Neural progenitor cell (in vitro differentiated cells): ENCODE measurements around the gene TACR2. TPM values are rescaled to one million over a fixed set of nuclear protein-coding genes. Genes with fewer than 3 reads are reported as not detected.

Experiments used
- DNase-seq: peaks from one replicate; pipeline ENCODE4 v3.0.0-alpha.2; 2016; ENCODE audit warnings: low spot score
- H2AFZ ChIP-seq: fragments of 200-600 bp; sonication (generic); replicated peaks from 2 replicates; pipeline ENCODE4 v1.6.1; 2016; ENCODE audit warnings: antibody characterized with exemption
- H3F3A ChIP-seq: fragments of 200-600 bp; sonication (generic); 2 replicates; pipeline ENCODE4 v1.6.1; 2016; ENCODE audit warnings: antibody characterized with exemption, low read depth
- H3K27ac ChIP-seq: fragments of 200-600 bp; sonication (generic); 2 replicates; pipeline ENCODE4 v1.5.1; 2016; ENCODE audit warnings: mild to moderate bottlenecking
- H3K27me3 ChIP-seq: fragments of 200-600 bp; sonication (generic); 2 replicates; pipeline ENCODE4 v1.6.1; 2016; ENCODE audit warnings: mild to moderate bottlenecking, moderate library complexity
- H3K36me3 ChIP-seq: fragments of 200-600 bp; sonication (generic); 2 replicates; pipeline ENCODE4 v1.5.1; 2016
- H3K4me1 ChIP-seq: fragments of 200-600 bp; sonication (generic); 2 replicates; pipeline ENCODE4 v1.6.1; 2016; ENCODE audit warnings: mixed run types
- H3K4me2 ChIP-seq: fragments of 200-600 bp; sonication (generic); 2 replicates; pipeline ENCODE4 v1.6.1; 2016
- H3K4me3 ChIP-seq: fragments of 200-600 bp; sonication (generic); 2 replicates; pipeline ENCODE4 v1.5.1; 2016
- H3K79me2 ChIP-seq: fragments of 200-600 bp; sonication (generic); 2 replicates; pipeline ENCODE4 v1.6.1; 2016; ENCODE audit warnings: low read depth
- H3K9ac ChIP-seq: fragments of 200-600 bp; sonication (generic); 2 replicates; pipeline ENCODE4 v1.6.1; 2016
- H3K9me3 ChIP-seq: fragments of 200-600 bp; sonication (generic); 2 replicates; pipeline ENCODE4 v1.5.1; 2016; ENCODE audit warnings: low read depth
- H4K20me1 ChIP-seq: fragments of 200-600 bp; sonication (generic); 2 replicates; pipeline ENCODE4 v1.6.1; 2016; ENCODE audit warnings: low read depth
- H3K27ac Mint-ChIP-seq: 3 replicates; pipeline ENCODE4 v1.8.0; 2021; ENCODE audit warnings: mixed read lengths
- H3K27me3 Mint-ChIP-seq: 2 replicates; pipeline ENCODE4 v1.8.0; 2022; ENCODE audit warnings: low read depth, mild to moderate bottlenecking, inconsistent platforms, moderate library complexity, mixed read lengths; ENCODE audit not compliant: insufficient read depth
- H3K36me3 Mint-ChIP-seq: 3 replicates; pipeline ENCODE4 v1.8.0; 2021; ENCODE audit warnings: mixed read lengths
- H3K4me1 Mint-ChIP-seq: 3 replicates; pipeline ENCODE4 v1.8.0; 2021; ENCODE audit warnings: mixed read lengths
- H3K4me3 Mint-ChIP-seq: 3 replicates; pipeline ENCODE4 v1.8.0; 2021; ENCODE audit warnings: mild to moderate bottlenecking, moderate library complexity, mixed read lengths
- H3K9me3 Mint-ChIP-seq: 3 replicates; pipeline ENCODE4 v1.8.0; 2020; ENCODE audit warnings: mixed read lengths
- EZH2 ChIP-seq: fragments of 200-600 bp; sonication (generic); IDR thresholded peaks from 2 replicates; pipeline ENCODE4 v1.6.1; 2017; ENCODE audit warnings: antibody characterized with exemption, mild to moderate bottlenecking, moderate library complexity
- EZH2phosphoT487 ChIP-seq: fragments of 200-600 bp; sonication (generic); IDR thresholded peaks from 2 replicates; pipeline ENCODE4 v1.6.1; 2017; ENCODE audit warnings: antibody characterized with exemption
- total RNA-seq: library from RNA; depleted of rRNA; stranded (reverse); fragments of >200 nt; gene quantifications from 2 replicates; pipeline ENCODE4 v1.2.3, GENCODE V29; 2015; ENCODE audit warnings: low replicate concordance
- TF ChIP-seq, protein P1 (sequence below): fragments of 200-600 bp; sonication (generic); IDR thresholded peaks from 2 replicates; pipeline ENCODE4 v1.5.1; 2017; ENCODE audit warnings: antibody characterized with exemption, mild to moderate bottlenecking

Gene TACR2
- total RNA-seq, 1 donor from 2014 or later, result not detected

DNA sequence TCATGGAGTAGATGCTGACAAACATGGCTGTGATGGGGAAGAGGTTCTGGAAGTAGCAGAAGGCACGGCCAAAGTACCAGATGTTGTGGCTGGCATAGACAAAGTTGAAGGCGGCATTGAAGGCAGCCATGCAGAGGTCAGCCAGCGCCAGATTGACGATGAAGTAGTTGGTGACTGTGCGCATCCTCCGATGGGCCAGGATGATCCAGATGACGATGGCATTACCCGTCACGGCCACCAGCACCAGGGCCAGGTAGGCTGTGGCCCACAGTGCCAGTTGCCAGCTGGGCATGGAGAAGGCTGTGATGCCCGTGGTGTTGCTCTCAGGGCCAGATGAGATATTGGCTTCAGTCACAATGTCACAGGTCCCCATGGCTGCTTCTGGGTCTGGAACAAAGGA is 767 bp downstream of the TACR2 start:
- H3K4me3 ChIP-seq, result no peak overlapping the region
- H3K36me3 ChIP-seq, result no peaks in the 10 kb centered on the region
- no peaks in the 10 kb centered on the region for H4K20me1 ChIP-seq
- no peak overlapping the region for H3K4me3 Mint-ChIP-seq
- H2AFZ ChIP-seq, result no peak overlapping the region
- TF ChIP-seq EZH2phosphoT487 (no peak), EZH2 (no peak)
- TF ChIP-seq, protein P1, sequence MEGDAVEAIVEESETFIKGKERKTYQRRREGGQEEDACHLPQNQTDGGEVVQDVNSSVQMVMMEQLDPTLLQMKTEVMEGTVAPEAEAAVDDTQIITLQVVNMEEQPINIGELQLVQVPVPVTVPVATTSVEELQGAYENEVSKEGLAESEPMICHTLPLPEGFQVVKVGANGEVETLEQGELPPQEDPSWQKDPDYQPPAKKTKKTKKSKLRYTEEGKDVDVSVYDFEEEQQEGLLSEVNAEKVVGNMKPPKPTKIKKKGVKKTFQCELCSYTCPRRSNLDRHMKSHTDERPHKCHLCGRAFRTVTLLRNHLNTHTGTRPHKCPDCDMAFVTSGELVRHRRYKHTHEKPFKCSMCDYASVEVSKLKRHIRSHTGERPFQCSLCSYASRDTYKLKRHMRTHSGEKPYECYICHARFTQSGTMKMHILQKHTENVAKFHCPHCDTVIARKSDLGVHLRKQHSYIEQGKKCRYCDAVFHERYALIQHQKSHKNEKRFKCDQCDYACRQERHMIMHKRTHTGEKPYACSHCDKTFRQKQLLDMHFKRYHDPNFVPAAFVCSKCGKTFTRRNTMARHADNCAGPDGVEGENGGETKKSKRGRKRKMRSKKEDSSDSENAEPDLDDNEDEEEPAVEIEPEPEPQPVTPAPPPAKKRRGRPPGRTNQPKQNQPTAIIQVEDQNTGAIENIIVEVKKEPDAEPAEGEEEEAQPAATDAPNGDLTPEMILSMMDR, result no peak
- no peaks in the 10 kb centered on the region for H3K4me1 ChIP-seq
- H3K9me3 ChIP-seq, result no peaks in the 10 kb centered on the region
- no peaks in the 10 kb centered on the region for H3K79me2 ChIP-seq
- H3K9me3 Mint-ChIP-seq, result no peaks in the 10 kb centered on the region
- no peak overlapping the region for H3K27ac Mint-ChIP-seq
- H3K9ac ChIP-seq, result no peak overlapping the region
- H3K36me3 Mint-ChIP-seq, result no peaks in the 10 kb centered on the region
- H3K4me2 ChIP-seq, result no peak overlapping the region
- no peak for DNase-seq
- peaks cover 16% of the 10 kb centered on the region for H3K27me3 Mint-ChIP-seq
- H3F3A ChIP-seq, result no peaks in the 10 kb centered on the region
- H3K4me1 Mint-ChIP-seq, result peaks cover 9% of the 10 kb centered on the region
- H3K27ac ChIP-seq, result no peak overlapping the region
- no peaks in the 10 kb centered on the region for H3K27me3 ChIP-seq

DNA sequence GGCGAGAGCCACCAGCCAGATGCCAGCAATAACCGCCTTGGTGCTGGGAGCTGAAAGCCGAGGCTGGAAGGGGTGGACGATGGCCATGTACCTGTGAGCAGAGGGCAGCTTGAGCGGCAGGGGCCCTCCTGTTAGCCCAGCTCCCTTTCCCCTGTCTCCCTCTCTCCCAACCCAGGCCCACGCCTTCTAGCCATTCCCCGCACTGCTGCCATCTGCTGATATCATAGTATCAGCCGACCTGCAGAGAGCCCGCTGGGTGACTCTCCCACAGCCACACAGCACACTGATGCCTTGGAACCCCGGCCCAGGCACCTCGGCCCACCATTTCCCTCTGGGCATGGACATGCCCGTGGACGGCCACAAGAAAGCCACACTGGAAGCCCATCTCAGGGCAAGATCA is 1.7 kb downstream of the TACR2 start:
- H3K27me3 ChIP-seq, result no peaks in the 10 kb centered on the region
- H3K9me3 Mint-ChIP-seq, result no peaks in the 10 kb centered on the region
- no peak for TF ChIP-seq EZH2phosphoT487
- TF ChIP-seq EZH2, result no peak
- TF ChIP-seq, protein P1, result no peak

DNA sequence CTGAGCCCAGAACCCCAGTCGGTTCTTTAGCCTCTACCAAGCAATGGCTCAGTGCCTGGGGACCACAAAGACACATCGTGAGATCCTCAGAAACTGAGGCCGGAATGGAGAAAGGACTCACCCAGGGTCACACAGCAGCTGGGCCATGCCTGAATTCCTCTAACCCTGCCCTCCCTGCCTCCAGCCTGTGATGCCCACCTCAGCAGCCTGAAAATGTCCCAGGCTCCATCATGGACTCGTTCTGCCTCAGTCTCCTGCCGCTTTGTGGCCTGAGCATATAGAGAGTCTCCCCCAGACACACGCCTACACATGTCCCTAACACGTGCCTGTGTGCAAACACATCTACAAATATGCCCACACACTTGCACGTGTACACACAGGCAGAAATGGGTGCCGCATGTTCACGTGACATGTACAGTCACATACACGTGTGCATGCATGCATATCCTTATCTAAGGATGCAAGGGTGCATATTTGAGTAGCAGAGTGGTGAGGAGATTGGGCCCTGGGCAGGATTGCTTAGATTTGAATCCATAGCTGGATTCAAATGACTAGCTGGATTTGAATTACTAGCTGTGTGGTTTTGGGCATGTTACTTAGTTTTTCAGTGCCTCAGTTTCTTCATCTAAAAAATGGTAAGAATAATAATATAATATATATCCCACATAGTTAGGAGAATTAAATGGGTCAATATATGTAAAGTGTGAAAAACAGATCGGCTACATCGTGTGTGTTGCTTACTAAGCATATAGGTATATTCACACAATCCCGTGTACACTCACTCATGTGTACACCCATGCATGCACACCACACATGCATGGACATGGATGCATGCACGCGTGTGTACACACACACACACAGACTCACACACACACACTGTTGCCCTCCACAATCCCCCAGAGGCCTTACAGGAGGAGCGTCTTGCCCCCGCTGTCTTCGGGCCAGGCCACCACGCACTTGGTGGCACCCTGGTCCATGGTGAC is 2.4 kb downstream of the TACR2 start:
- Mint-ChIP-seq H3K4me3 (peak overlapping the region; percentile 3), H3K27ac (no peak overlapping the region)

More for the DNA sequence above, 1.7 kb downstream of the TACR2 start:
- H3F3A ChIP-seq, result no peaks in the 10 kb centered on the region
- no peak overlapping the region for H3K9ac ChIP-seq
- no peak overlapping the region for H3K27ac ChIP-seq
- Mint-ChIP-seq H3K4me1 (peaks cover 9% of the 10 kb centered on the region), H3K4me3 (no peak overlapping the region), H3K27ac (no peak overlapping the region), H3K36me3 (no peaks in the 10 kb centered on the region), H3K27me3 (peaks cover 13% of the 10 kb centered on the region)
- H3K4me3 ChIP-seq, result no peak overlapping the region
- DNase-seq, result no peak
- H3K9me3 ChIP-seq, result no peaks in the 10 kb centered on the region
- no peaks in the 10 kb centered on the region for H3K36me3 ChIP-seq
- H3K79me2 ChIP-seq, result no peaks in the 10 kb centered on the region
- no peak overlapping the region for H2AFZ ChIP-seq
- no peaks in the 10 kb centered on the region for H4K20me1 ChIP-seq
- no peaks in the 10 kb centered on the region for H3K4me1 ChIP-seq
- H3K4me2 ChIP-seq, result no peak overlapping the region

More for the DNA sequence above, 2.4 kb downstream of the TACR2 start:
- Histone ChIP-seq H3K4me3 (no peak overlapping the region), H3K4me2 (no peak overlapping the region), H3F3A (no peaks in the 10 kb centered on the region), H3K9me3 (no peaks in the 10 kb centered on the region), H2AFZ (no peak overlapping the region), H3K27ac (no peak overlapping the region), H4K20me1 (no peaks in the 10 kb centered on the region), H3K36me3 (no peaks in the 10 kb centered on the region), H3K4me1 (no peaks in the 10 kb centered on the region), H3K9ac (no peak overlapping the region), H3K79me2 (no peaks in the 10 kb centered on the region), H3K27me3 (peaks cover 3% of the 10 kb centered on the region)
- DNase-seq, result no peak
- Mint-ChIP-seq H3K27me3 (peaks cover 11% of the 10 kb centered on the region), H3K36me3 (no peaks in the 10 kb centered on the region), H3K9me3 (no peaks in the 10 kb centered on the region), H3K4me1 (peaks cover 9% of the 10 kb centered on the region)
- TF ChIP-seq, protein P1, result no peak
- TF ChIP-seq EZH2 (no peak), EZH2phosphoT487 (no peak)
